Activated CD4-positive, alpha-beta T cell treated with anti-CD3 and anti-CD28 coated beads for 36 hours (primary cell): ENCODE results near the gene SPI1. TPM values are rescaled to one million over a fixed set of nuclear protein-coding genes. Genes with fewer than 3 reads are reported as not detected.

Experiments used
- ATAC-seq: fragments of 200-7000 bp; cut with Tn5 transposase; one replicate; pipeline ENCODE4 v1.10.0; 2021; ENCODE audit warnings: mild to moderate bottlenecking, moderate library complexity
- CTCF ChIA-PET: fragments of 350-600 bp; sonication (Branson Sonifier 250); formaldehyde crosslinking; loops from one replicate; lab custom pipeline; 2021; ENCODE audit warnings: antibody characterized with exemption; lab: Charles Lee
- POLR2A ChIA-PET: fragments of 350-600 bp; sonication (Branson Sonifier 250); formaldehyde crosslinking; loops from one replicate; lab custom pipeline; 2021; ENCODE audit warnings: antibody characterized with exemption, inconsistent platforms; lab: Charles Lee
- DNase-seq: peaks from one replicate; pipeline ENCODE4 v3.0.0-alpha.2; 2020
- H3K27ac Mint-ChIP-seq: one replicate; pipeline ENCODE4 v1.8.0; 2021; ENCODE audit warnings: mixed read lengths
- H3K27me3 Mint-ChIP-seq: one replicate; pipeline ENCODE4 v1.8.0; 2021; ENCODE audit warnings: mixed read lengths
- H3K36me3 Mint-ChIP-seq: one replicate; pipeline ENCODE4 v1.8.0; 2021; ENCODE audit warnings: low read depth, mixed read lengths
- H3K4me1 Mint-ChIP-seq: one replicate; pipeline ENCODE4 v1.8.0; 2021; ENCODE audit warnings: mixed read lengths
- H3K4me3 Mint-ChIP-seq: one replicate; pipeline ENCODE4 v1.8.0; 2021; ENCODE audit warnings: mild to moderate bottlenecking, moderate library complexity, mixed read lengths
- H3K9me3 Mint-ChIP-seq: one replicate; pipeline ENCODE4 v1.8.0; 2021; ENCODE audit warnings: low read depth, mixed read lengths
- intact Hi-C, 2 experiments: fragments of 100-400 bp; cut with DNase I in 1 of 2; cut with micrococcal nuclease in 1 of 2; formaldehyde crosslinking; loops; one replicate each; pipeline versions ENCODE4 v1.14.2 to v1.15.1; 2022 to 2024; cut with DNase I, micrococcal nuclease
- total RNA-seq, 2 experiments: library from RNA; stranded (reverse); gene quantifications; one replicate each; pipeline ENCODE4 v1.2.3, GENCODE V29; 2021

SPI1 gene
- total RNA-seq, 2 experiments from 2014 or later, result 0.11 to 0.30 TPM

DNA sequence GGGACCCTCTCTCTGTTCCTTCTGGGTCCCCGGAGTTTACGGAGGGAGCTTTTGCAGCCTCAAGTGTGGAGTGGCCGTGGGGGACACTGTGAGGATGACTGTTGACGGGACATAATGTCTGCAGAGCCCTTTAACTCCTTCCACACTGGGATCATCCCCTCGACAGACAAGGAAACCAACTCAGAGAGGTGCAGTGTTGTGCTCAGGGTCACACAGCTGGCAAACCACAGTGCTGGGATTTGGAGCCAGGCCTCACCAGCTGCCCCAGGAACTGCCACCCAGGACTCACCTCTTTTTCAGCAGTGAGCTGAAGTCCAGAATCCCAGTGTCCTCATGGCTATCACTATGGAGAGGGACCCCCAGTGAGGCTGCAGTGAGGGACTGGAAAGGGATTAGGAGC lies 31.2 kb downstream of the SPI1 start:
- ChIA-PET CTCF (no interaction called here), POLR2A (no interaction called here)
- intact Hi-C loops, result no loop called here
- no peaks in the 10 kb centered on the region for H3K9me3 Mint-ChIP-seq
- no peak for ATAC-seq
- no peak overlapping the region for H3K27ac Mint-ChIP-seq
- no peak overlapping the region for H3K4me3 Mint-ChIP-seq
- H3K27me3 Mint-ChIP-seq, result no peaks in the 10 kb centered on the region
- no peak for DNase-seq
- H3K36me3 Mint-ChIP-seq, result no peaks in the 10 kb centered on the region
- no peaks in the 10 kb centered on the region for H3K4me1 Mint-ChIP-seq

DNA sequence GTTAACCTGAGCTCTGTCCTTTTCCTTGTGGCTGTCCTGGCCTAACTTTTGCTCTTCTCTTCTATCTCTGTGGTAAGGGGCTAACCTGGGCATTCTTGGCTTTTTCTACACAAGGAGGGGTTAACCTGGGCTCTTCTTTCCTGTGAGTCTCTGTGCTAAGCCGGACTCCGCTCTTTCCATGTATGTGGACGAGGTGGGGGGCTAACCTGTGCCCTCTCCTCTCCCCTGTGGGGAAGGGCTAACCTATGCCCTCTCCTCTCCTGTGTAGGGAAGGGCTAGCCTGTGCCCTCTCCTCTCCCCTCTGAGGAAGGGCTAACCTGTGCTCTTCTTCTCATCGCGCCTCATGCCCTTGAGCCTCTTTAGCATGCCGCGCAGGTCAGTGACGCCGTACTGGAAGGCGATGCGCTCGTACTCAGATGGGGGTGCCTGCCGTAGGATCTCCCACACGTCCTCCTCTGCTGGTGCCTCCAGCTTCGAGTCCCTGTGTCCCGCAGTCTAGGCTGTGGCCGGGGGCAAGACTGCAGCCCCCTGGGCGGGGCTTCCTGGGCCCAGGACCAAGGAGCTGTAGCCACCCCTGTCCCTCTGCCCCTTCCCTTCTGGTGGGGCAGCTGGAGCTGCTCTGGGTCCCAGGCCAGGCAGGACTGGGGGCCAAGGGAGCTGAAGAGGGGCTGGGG lies 32.3 kb downstream of the SPI1 start:
- ChIA-PET CTCF (no interaction called here), POLR2A (no interaction called here)
- H3K4me3 Mint-ChIP-seq, result no peak overlapping the region
- DNase-seq, result no peak
- H3K4me1 Mint-ChIP-seq, result no peaks in the 10 kb centered on the region
- no peak overlapping the region for H3K27ac Mint-ChIP-seq
- no peaks in the 10 kb centered on the region for H3K9me3 Mint-ChIP-seq
- H3K36me3 Mint-ChIP-seq, result no peaks in the 10 kb centered on the region
- H3K27me3 Mint-ChIP-seq, result no peaks in the 10 kb centered on the region
- intact Hi-C loops, result no loop called here
- ATAC-seq, result no peak

DNA sequence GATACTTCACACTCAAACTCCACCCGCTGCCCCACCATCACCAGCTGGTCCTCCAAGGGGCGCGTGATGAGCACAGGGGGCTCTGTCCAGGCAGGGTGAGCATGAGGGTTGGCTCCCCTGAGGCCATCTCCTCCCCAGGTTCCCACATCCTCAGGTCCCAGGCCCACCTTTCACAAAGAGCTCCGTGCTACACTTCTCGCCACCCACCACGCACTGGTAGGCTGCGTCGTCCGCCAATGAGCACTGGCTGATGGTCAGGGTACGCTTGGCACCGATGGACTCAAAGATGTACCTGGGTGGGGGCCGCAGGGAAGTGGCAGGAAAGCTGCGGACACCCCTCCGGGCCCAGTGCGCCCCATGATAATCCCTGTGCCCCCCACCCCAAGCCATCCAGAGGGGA lies 35.5 kb downstream of the SPI1 start:
- Mint-ChIP-seq H3K4me1 (no peaks in the 10 kb centered on the region), H3K36me3 (no peaks in the 10 kb centered on the region), H3K9me3 (no peaks in the 10 kb centered on the region), H3K27ac (no peak overlapping the region), H3K27me3 (no peaks in the 10 kb centered on the region), H3K4me3 (no peak overlapping the region)
- no peak for ATAC-seq
- CTCF ChIA-PET, result no interaction called here
- intact Hi-C loops, result no loop called here
- no peak for DNase-seq
- POLR2A ChIA-PET, result interaction anchor here (0.6 kb wide), 1 partner anchor 79 kb away, joined by 3 read pairs; no protein-coding TSS in a partner anchor

DNA sequence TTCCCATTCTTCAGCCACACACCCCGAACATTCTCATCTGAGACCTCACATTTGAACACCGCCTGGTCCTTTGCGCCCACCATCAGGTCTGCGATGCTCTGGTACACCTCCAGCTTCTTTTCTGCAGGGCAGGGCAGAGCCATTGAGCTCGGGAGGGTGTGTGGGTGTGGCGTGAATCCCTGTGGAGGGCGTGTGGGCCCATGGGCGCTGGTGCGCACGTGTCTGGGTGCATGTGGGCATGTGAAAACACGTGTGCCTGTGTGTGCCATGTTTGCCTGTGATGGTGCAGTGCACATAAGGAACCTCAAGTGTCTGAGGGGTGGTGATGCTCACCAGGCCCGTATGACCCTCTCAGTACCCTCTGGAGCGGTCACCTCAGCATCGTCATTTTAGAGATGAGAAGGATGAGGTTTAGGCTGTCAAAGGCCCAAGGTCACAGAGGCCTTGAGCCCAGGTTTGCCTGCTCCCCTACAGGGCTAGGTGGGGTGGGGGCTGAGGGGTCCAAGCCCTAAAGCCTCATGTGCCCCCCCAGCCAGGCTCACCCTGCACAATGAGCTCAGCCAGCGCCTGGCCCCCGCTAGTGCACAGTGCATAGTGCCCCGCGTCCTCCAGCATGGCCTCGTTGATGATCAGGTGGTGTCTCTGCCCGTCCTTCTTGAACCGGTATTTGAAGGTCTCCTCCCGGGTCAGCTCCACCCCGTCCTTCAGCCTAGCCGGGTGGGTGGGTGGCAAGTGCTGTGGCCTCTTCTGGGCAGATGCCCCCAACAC lies 36.1 kb downstream of the SPI1 start:
- ATAC-seq (no peak), DNase-seq (no peak)
- H3K9me3 Mint-ChIP-seq, result no peaks in the 10 kb centered on the region
- intact Hi-C loops, result no loop called here
- no peak overlapping the region for H3K4me3 Mint-ChIP-seq
- CTCF ChIA-PET, result no interaction called here
- POLR2A ChIA-PET, result interaction anchor here (0.6 kb wide), 1 partner anchor 80 kb away, joined by 3 read pairs; no protein-coding TSS in a partner anchor
- H3K36me3 Mint-ChIP-seq, result no peaks in the 10 kb centered on the region
- no peaks in the 10 kb centered on the region for H3K27me3 Mint-ChIP-seq
- H3K4me1 Mint-ChIP-seq, result no peaks in the 10 kb centered on the region
- no peak overlapping the region for H3K27ac Mint-ChIP-seq

DNA sequence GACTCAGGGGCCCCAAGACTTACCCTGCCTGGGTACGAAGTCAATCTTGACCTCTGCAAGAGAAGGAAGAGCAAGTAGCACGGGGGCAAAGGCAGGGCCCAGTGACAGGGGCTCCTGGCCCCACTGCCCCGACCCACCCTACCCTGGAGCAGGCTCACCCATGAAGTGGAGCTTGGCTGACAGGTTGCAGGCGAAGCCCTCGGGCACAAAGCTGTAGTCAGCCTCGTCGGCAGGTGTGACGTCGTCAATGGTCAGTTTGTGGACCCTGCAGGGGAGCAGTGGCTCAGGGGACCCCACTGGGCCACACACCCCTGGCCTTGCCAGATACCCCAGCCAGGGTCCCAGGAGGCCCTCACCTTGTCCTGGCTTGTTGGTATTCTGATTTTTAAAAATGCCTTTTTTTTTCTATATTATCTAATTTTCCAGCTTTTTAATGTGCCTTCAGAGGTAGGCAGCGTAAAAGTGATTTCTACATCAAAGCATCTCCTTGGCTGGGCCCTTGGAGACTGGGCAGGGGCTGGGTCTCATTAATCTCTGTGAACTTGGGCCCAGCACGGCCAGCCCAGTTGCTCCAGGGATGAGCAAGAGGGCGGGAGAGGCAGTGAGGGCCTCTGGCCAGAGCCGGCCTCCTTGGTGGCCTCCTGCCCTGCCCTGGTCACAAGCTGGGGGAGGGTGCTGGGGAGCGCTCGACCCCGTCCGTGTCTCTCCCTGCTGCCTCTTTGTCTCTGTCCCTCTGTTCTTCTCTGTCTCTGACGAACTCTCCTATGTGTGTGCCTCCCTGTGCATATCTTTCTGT lies 37.2 kb downstream of the SPI1 start:
- Mint-ChIP-seq H3K4me1 (no peaks in the 10 kb centered on the region), H3K27me3 (no peaks in the 10 kb centered on the region), H3K36me3 (no peaks in the 10 kb centered on the region), H3K27ac (no peak overlapping the region), H3K9me3 (no peaks in the 10 kb centered on the region), H3K4me3 (no peak overlapping the region)
- no peak for ATAC-seq
- no peak for DNase-seq
- CTCF ChIA-PET, result interaction anchor here (0.6 kb wide), 2 partner anchors 28 to 70 kb away, joined by 3 read pairs; no protein-coding TSS in a partner anchor
- POLR2A ChIA-PET, result no interaction called here
- intact Hi-C loops, result no loop called here

DNA sequence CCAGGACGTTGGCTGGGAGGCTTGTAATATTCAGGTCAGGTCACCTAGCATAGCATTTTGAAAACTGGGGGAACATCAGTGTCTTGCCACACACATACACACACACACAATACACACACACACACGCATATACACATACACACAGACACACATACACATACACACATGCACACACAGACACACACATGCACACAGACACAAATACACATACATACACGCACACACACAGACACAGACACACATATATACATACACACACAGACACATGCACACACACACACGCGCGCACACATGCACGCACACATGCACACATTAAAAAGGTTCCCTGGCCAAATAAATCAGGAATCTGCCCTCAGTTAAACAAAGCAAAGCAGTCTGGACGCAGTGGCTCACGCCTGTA lies 38.3 kb downstream of the SPI1 start:
- H3K27ac Mint-ChIP-seq, result no peak overlapping the region
- no peaks in the 10 kb centered on the region for H3K36me3 Mint-ChIP-seq
- no peaks in the 10 kb centered on the region for H3K9me3 Mint-ChIP-seq
- ChIA-PET CTCF (no interaction called here), POLR2A (no interaction called here)
- DNase-seq (no peak), ATAC-seq (no peak)
- intact Hi-C loops, result no loop called here
- H3K4me3 Mint-ChIP-seq, result no peak overlapping the region
- H3K27me3 Mint-ChIP-seq, result no peaks in the 10 kb centered on the region
- H3K4me1 Mint-ChIP-seq, result no peaks in the 10 kb centered on the region

DNA sequence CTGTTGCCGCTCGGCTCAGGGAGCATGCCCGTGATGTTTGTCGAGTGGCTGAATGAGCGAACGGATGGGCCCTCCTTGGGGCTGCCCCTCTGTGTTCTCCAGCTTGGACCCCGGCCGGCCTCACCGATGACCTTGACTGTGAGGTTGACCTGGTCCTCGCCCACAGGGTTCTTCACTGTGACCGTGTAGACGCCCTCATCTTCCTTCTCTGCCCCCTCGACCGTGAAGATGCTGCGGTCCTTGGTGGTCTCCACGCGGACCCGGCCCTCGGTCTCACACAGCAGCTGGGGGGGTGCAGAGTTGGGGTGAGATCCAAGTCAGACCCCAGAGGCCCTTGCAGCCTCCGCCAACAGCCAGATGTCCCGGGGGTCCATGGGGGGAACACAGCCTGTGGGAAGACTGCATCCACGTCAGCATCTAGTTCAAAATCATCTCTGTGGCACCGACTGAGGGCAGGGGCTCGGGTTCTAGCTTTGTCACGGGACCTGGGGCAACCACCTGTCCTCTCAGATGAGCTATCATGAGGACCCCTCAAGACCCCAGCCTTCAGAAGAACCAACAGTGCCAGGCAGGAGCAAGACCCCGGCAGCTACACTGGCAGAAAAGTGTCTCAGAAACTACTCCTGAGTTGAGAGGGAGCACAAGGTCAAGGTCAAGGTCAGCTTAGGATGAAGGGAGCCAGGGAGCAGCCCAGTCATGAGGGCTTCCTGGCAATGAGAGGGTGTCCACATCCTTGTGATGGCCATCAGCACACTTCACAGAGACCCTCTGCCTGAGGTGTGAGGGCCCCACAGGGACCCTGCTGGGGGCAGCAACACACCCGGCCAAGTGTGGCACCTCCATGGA lies 39.7 kb downstream of the SPI1 start:
- Mint-ChIP-seq H3K4me1 (no peaks in the 10 kb centered on the region), H3K27ac (no peak overlapping the region), H3K4me3 (no peak overlapping the region), H3K9me3 (no peaks in the 10 kb centered on the region), H3K27me3 (no peaks in the 10 kb centered on the region), H3K36me3 (no peaks in the 10 kb centered on the region)
- DNase-seq (no peak), ATAC-seq (no peak)
- intact Hi-C loops, result no loop called here
- ChIA-PET CTCF (interaction anchor here (0.6 kb wide), 1 partner anchor 677 kb away, joined by 3 read pairs; no protein-coding TSS in a partner anchor), POLR2A (no interaction called here)

DNA sequence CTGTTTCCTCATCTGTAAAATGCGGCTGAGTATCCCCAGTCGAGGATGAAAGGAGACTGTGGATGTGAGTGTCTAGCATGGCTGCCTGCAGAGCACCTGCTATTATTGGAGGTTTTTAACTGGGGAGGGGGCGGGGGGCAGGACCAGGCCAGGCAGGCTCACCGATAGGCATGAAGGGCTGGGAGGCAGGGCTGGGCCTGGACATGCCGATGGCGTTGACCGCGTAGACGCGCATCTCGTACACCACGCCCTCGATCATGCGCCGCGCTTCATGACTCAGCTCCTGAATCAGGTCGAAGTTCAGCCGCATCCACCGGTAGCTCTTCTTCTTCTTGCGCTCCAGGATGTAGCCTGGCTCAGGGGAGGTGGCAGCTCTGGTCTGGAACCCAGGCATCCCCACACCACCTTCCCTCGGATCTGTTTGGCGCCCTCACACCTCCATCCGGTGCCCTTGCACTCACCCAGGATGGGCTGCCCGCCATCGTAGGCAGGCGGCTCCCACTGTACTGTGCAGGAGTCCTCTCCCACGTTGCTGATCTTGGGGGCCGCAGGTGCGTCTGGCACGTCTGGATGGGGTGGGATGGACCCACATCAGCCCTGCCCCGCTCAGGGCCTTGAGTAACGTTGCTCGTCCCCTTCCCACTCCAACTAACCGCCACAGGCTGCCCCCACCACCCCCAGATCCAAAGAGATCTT lies 41.0 kb downstream of the SPI1 start:
- DNase-seq (no peak), ATAC-seq (no peak)
- Mint-ChIP-seq H3K9me3 (no peaks in the 10 kb centered on the region), H3K36me3 (no peaks in the 10 kb centered on the region), H3K4me3 (no peak overlapping the region), H3K27me3 (no peaks in the 10 kb centered on the region), H3K27ac (no peak overlapping the region), H3K4me1 (no peaks in the 10 kb centered on the region)
- intact Hi-C loops, result no loop called here
- POLR2A ChIA-PET, result no interaction called here
- CTCF ChIA-PET, result no interaction called here

DNA sequence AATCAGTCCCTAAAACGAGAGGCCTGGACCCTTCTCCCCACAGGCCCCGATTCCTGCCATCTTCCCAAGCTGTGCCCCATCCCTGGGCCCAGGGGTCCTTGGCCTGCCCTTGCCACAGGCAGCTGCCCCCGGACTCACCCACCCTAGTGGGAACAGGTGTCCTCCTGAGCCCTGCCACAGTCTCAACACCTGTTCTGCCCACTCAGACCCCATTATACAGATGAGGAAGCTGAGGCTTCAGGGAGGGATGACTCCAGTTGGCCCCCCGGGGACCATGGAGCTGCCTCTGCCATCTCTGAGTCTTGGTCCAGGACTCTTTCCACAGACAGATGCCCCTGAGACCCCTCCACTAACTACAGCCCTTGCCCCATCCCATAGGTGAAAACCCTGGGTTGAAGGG lies 41.8 kb downstream of the SPI1 start:
- no peak for DNase-seq
- CTCF ChIA-PET, result interaction anchor here (0.5 kb wide), 1 partner anchor 95 kb away, joined by 3 read pairs; no protein-coding TSS in a partner anchor
- Mint-ChIP-seq H3K4me1 (no peaks in the 10 kb centered on the region), H3K9me3 (no peaks in the 10 kb centered on the region), H3K4me3 (no peak overlapping the region), H3K27ac (no peak overlapping the region), H3K36me3 (no peaks in the 10 kb centered on the region), H3K27me3 (no peaks in the 10 kb centered on the region)
- POLR2A ChIA-PET, result no interaction called here
- ATAC-seq, result no peak
- intact Hi-C loops, result no loop called here

DNA sequence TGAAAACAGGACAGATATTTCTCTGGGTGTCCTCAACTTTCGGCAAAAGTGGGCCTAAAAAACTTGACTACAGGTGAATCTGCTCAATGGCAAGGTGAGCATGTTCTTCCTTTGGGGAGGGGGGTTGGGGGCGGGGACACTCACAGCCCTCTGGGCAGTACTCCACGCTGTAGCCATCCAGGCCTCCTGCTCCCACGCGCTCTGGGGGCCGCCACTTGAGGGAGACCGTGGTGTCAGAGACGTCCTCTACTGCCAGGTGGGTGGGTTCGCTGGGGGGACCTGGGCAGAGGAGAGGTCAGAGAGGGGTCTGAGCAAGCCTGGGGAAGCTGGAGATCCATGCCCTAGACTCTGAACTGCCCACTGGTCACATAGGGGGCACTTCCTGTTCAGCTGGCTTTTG lies 42.6 kb downstream of the SPI1 start:
- H3K4me1 Mint-ChIP-seq, result no peaks in the 10 kb centered on the region
- no peaks in the 10 kb centered on the region for H3K36me3 Mint-ChIP-seq
- ChIA-PET CTCF (no interaction called here), POLR2A (no interaction called here)
- H3K27me3 Mint-ChIP-seq, result no peaks in the 10 kb centered on the region
- no peaks in the 10 kb centered on the region for H3K9me3 Mint-ChIP-seq
- no peak overlapping the region for H3K4me3 Mint-ChIP-seq
- intact Hi-C loops, result no loop called here
- H3K27ac Mint-ChIP-seq, result no peak overlapping the region
- ATAC-seq, result no peak
- DNase-seq, result no peak
